Glomerular visceral epithelial cell (primary cell): ENCODE measurements around the gene RNF182.
"Not testable (repeated sequence)": the region's sequence is repeated elsewhere in the genome, so short reads cannot be mapped to it uniquely, and the experiment has no call there.

Experiments used
- DNase-seq: peaks from one replicate; pipeline ENCODE4 v3.0.0-alpha.2; 2016; ENCODE audit errors: extremely low spot score

RNF182 gene

GRCh38 chr6:13917141-13917540 lies 7.6 kb upstream of the RNF182 start:
- DNase-seq = no peak

DNA sequence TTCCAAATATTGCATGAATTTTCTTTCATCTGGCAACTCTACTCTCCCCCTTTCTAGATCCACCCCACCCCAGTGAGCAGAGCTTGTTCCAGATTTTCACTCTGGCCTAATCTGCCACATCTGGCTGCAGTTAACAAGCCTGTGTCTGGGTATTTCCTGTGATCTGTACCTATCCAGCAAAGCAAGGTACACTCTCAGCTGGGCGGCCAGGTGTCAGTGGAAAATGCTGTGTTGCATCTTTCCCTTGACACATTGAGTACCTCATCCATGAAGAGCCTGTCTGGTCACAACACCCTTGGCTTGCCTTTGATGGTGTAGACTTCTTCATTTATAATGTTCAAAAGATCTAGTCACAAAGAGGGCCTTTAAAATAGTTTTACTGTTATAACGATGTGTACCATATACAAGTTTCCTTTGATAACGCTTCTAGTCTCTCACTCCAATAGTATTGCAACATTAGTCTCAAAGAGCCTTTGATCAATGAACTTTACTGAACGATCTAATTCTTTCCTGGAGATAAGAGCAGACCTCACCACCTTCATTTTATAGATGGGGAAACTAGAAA lies 6.0 kb upstream of the RNF182 start:
- DNase-seq = no peak

GRCh38 chr6:13919861-13920260 lies 4.9 kb upstream of the RNF182 start:
- DNase-seq = no peak

DNA sequence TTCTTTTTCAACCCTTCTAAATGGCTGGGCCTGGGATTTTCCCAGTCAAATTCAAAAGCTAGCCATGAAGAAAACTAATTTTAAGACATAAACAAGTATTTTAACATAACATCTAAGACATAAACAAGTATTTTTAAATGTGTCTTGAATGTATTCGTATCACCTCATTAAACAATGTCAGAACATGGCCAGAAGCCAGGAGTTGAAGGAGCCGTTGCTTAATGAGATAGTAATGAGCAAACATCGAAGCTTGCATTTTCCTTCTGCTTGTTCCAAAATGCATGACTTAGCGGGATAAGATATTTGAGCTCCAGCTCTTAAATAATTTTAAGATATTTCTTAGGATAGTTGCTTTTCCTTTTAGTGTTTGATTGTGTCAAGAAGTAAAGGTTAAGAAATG lies 4.2 kb upstream of the RNF182 start:
- DNase-seq = no peak

- no peak for DNase-seq
Measured at GRCh38 chr6:13922750-13923149, 2.0 kb upstream of the RNF182 start.

GRCh38 chr6:13923527-13924145 lies 1.1 kb upstream of the RNF182 start:
- peak; percentile 50 for DNase-seq

DNA sequence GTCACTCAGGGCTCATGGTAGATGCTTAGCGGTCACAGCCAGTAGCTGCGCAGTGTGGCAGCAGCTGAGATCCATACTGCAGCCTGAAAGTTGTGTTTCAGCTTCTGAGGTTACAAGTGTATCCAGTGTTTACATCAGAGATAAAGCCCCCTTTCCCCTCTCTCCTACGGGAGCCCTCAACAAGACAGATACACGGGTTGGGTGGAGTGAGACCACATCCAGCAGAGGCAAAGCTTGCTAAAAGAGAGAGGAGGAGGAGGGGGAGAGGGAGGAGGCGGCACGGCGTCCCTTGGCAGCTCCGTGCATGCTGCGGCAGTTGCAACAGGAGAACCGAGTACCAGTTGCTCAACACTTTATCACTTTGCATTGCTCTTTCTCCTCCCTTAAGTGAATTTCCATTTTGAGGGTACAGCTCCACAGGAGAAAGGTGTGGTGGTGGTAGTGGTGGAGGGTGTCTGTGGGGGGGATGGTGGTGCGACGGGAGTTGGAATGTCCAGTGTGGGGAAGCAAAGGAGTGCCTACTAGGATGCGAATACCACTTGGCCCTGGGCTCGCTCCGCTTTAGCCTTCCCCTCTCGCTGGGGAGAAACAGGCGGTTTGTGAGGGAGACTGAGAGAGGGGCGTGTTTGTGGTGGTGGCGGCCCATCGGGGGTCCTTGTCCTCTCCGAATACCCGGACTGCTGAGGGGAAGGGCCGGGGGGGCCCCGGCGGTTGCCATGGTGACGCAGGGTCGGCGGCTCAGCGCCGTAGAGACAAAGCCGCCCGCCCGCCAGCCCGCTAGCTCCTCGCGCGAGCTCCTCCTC lies 405 bp upstream of the RNF182 start:
- DNase-seq = peak; percentile 69

DNA sequence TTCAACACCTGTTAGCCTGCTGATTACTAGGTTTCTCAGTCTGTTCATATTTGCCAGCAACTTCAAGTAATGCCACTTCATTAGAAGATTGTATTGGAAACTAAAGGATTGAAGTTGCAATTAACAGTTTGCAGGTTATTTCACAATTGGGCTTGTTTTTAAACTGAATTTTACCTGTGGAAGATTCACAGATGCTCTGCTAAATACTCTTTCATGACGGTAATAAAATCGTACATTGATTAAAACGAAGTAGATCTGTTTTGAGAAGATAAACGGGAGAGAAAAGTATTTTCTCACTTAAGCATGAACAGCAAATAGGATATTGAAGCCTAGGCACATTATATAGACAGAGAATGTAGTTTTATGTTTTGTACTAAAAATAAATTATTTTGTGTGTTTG lies 1.6 kb downstream of the RNF182 start:
- no peak for DNase-seq

GRCh38 chr6:13927203-13927602 lies 2.5 kb downstream of the RNF182 start:
- DNase-seq = no peak

DNA sequence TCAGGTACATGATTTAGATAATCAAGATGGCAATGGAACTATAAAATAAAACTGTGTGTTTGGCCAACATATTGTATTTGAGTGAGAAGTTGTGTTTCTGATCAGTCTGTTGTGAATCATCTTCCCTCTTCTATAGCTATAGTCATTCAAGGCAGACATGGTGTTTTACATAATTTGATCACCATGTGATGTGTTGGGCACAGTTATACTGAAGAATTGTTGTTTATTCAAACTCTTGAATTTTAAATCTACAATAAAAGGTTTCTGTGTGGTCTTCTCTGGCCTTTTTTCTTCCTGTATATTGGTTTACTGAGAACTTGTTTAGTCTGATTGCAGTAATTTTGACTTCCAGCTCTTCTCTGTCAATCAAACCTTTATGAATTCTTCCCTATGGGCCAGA lies 4.4 kb downstream of the RNF182 start:
- DNase-seq = no peak

DNA sequence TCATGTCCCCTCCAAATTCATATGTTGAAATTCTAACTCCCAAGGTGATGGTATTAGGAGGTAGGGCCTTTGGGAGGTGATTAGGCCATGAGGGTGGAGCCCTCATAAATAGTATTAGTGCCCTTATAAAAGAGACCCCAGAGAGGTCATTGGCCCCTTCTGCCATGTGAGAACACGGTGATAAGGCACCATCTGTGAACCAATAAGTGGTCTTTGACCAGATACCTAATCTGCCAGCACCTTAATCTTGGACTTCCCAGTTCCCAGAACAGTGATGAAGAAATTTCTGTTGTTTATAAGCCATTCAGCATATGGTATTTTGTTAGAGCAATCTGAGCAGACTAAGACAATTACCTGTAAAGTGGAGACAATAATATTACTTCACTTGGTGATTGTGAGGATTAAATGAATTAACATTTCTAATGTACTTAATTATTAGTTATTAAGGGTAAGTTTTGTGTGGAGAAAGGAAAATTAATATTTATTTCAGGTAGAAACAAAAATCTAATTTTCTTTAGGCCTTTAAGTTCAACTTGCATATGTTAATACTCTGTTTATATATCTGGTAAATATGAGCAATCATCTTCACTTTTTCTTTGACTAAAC lies 7.1 kb downstream of the RNF182 start:
- DNase-seq = no peak

GRCh38 chr6:13932785-13933184 lies 8.0 kb downstream of the RNF182 start:
- DNase-seq = no peak

- DNase-seq = no peak
Measured at GRCh38 chr6:13934721-13935120, 10.0 kb downstream of the RNF182 start.

DNA sequence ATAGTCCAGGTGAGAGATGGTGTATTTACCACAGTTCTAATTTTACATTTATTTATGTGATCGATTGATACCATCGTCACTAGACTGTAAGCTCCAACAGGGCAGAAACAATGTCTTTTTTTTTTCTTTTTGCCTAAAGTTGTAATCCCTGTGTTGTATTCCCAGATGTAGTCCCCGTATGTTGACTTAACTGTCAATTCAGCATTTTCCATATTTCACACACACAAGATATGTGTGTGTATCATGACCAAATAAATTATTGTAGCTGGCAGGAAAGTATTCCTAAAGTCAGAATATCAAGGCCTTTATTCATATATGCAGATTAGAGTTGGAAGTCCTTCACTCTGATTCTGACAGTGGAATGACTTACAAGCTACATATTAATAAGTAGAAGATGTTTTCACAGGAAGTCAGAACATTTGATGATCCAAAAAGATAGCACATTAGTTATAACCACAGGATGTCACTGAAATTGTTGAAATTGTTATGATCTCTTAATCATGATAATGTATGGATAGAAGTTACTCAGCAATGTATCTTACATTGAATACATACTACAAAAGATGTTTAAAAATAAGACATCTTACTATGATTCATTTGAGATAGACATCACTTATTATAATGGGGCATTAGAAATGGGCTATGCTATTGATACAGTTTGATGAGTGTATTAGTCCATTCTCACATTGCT lies 10.6 kb downstream of the RNF182 start:
- no peak for DNase-seq

- not testable (repeated sequence) for DNase-seq
Measured at GRCh38 chr6:13935881-13936261, 11.1 kb downstream of the RNF182 start.

DNA sequence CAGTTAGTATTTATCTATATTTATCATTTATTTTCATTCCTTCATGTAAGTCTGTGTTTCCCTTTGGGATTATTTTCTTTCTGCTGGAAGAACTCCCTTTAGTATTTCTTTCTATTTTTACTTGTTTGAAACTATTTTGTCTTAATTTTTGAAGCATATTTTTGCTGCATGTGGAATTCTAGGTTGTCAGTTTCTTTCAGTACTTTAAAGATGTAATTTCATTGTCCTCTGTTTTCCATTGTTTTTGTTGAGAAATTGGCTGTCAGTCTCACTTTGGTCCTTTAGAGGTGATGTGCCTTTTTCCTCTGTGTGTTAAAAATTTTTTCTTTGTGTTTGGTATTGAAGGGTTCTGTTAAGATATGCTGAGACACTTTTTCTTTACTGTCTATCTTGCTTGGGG lies 17.1 kb downstream of the RNF182 start:
- no peak for DNase-seq

DNA sequence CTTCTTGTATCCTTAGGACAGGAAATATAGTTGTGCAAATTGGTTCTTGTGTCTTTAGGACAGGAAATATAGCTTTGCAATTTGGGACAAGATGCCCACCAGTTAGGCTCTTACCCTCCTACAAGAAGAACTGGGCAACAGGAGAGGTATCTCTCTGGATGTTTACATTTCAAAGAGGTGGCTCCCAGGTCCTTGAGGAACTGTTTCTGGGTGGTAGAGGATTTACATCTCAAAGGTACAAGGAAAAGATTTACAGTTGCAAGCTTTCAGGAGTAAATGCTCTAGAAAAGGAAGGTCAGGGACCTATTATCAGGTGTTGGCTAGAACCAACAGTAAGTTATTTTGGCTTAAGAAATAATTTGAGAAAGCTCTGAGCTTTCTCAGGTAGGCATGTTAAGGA lies 19.2 kb downstream of the RNF182 start:
- DNase-seq = no peak

DNA sequence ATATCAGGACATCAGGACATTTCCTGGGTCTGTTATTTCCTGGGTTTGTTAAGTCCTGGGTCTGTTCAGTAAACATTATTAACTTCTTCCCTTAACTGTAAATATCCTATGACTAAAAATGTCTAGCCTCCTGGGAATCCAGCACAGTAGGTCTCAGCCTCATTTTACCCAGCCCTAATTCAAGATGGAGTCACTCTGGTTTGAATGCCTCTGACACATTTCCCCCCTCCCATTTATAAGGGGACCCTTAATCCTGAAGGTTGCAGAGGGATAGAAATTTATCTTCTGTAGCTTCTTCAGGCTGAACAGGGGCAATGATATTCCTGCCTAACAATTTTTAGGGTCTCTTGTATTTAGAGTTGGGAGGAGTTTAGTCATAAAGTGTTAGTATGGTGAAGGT lies 21.8 kb downstream of the RNF182 start:
- DNase-seq = no peak

DNA sequence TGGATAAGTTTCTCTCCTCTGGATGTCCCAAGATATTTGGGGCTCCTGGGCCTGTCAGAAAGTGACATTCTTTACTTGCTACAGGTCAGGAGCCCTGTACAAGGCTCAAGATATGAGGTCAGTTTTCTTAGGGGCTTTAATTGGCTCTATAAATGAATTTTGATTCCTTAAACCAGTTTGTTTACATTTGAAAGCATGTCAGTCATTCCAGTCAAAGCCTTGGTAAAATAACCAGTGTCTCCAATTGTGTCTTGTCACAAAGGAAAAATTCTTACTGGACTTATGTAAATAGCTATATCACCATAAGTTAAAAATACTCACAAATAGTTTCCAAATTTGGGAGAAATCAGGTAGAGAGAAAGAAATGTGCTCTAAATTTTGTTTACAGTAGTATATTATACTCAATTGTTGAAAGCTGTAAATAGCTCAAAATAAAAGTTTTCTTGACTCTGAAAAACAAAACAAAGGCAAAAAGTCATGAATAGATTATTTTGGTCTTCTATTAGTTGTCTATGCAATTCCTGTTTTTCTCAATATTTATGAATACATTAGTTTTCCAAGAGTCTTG lies 22.9 kb downstream of the RNF182 start:
- no peak for DNase-seq

DNA sequence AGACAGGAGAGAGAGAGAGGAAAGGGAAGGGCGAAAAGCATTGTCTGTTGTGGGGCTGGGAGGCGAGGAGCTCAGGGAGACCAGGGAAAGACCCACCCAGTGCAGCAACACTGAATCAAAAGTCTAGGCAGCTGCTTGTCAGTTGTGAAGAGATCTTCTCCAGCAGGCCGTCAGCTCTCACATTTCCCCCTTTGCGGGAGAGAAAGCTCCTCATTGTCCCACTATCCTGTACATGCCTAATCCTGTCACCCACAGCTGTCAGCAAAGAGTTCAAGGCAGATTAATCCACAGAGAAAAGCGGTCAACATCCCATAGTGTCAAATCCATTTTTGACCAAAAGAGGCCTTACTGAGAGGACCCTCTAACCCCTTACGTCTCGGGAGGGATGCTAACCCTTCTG lies 27.3 kb downstream of the RNF182 start:
- DNase-seq = no peak

DNA sequence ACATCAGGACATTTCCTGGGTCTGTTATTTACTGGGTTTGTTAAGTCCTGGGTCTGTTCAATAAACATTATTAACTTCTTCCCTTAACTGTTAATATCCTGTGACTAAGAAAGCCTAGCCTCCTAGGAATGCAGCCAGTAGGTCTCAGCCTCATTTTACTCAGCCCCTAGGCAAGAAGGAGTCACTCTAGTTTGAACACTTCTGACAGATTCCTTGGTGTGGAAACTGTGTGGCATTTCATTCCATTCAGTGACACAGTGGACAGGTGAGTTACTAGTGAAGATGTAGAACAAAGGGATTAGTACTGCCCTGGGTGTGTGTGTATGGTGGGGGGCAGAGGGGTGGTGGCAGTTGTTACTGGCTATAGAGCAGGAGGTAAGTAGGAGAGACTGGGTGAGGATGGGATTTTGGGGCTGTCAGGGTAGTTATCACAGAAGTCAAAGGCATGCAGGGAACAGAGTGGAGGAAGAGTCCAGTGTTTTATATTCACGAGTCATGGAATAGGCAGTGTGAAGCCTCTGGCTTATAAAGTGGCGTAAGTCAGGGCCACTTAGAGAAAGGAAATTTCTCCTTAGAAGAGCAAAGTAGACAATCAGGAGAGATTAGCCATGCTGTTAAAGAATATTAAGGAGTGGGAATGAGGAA lies 28.4 kb downstream of the RNF182 start:
- DNase-seq = peak; percentile 47
